Memory B cell (primary cell): ENCODE measurements around the gene ASCC1.
A peak's percentile ranks its signal among the peaks of the same experiment; 100 is the strongest.
"Not testable (repeated sequence)": the region's sequence is repeated elsewhere in the genome, so short reads cannot be mapped to it uniquely, and the experiment has no call there.

Experiments used
- ATAC-seq: fragments of 150-1000 bp; cut with Tn5 transposase; 2 replicates; pipeline ENCODE4 v1.10.0; 2021; ENCODE audit warnings: low read depth, mild to moderate bottlenecking, moderate library complexity
- DNase-seq, 2 donors: peaks; one replicate each; pipeline ENCODE4 v3.0.0; 2022; ENCODE audit warnings: low spot score in 2 of 2
- H3K27ac Mint-ChIP-seq: one replicate; pipeline ENCODE4 v1.8.0; 2022; ENCODE audit warnings: mild to moderate bottlenecking, moderate library complexity, mixed read lengths
- H3K27me3 Mint-ChIP-seq: one replicate; pipeline ENCODE4 v1.8.0; 2022; ENCODE audit warnings: mixed read lengths
- H3K36me3 Mint-ChIP-seq: one replicate; pipeline ENCODE4 v1.8.0; 2022; ENCODE audit warnings: mild to moderate bottlenecking, mixed read lengths
- H3K4me1 Mint-ChIP-seq: one replicate; pipeline ENCODE4 v1.8.0; 2022; ENCODE audit warnings: mixed read lengths
- H3K4me3 Mint-ChIP-seq: one replicate; pipeline ENCODE4 v1.8.0; 2022; ENCODE audit warnings: mild to moderate bottlenecking, moderate library complexity, mixed read lengths
- H3K9me3 Mint-ChIP-seq: one replicate; pipeline ENCODE4 v1.8.0; 2022; ENCODE audit warnings: mixed read lengths

ASCC1 gene

GRCh38 chr10:72254813-72255568, 38.9 kb upstream of the ASCC1 start:
- H3K4me1 Mint-ChIP-seq, result peaks cover 50% of the 10 kb centered on the region

GRCh38 chr10:72253578-72253977, 37.5 kb upstream of the ASCC1 start:
- no peaks in the 10 kb centered on the region for H3K9me3 Mint-ChIP-seq
- peaks cover 49% of the 10 kb centered on the region for H3K4me1 Mint-ChIP-seq
- DNase-seq (no peak), ATAC-seq (no peak)
- peak overlapping the region; percentile 50 for H3K27ac Mint-ChIP-seq
- H3K27me3 Mint-ChIP-seq, result no peaks in the 10 kb centered on the region
- H3K36me3 Mint-ChIP-seq, result no peaks in the 10 kb centered on the region
- H3K4me3 Mint-ChIP-seq, result no peak overlapping the region

More at GRCh38 chr10:72254813-72255568, 38.9 kb upstream of the ASCC1 start:
- ATAC-seq (peak; percentile 31), DNase-seq (no peak)
- Mint-ChIP-seq H3K27ac (peak overlapping the region; percentile 21), H3K9me3 (no peaks in the 10 kb centered on the region), H3K4me3 (peak overlapping the region; percentile 44), H3K36me3 (no peaks in the 10 kb centered on the region), H3K27me3 (no peaks in the 10 kb centered on the region)

GRCh38 chr10:72252972-72253371, 36.9 kb upstream of the ASCC1 start:
- no peaks in the 10 kb centered on the region for H3K36me3 Mint-ChIP-seq
- ATAC-seq, result no peak
- H3K4me3 Mint-ChIP-seq, result no peak overlapping the region
- peaks cover 53% of the 10 kb centered on the region for H3K4me1 Mint-ChIP-seq
- H3K9me3 Mint-ChIP-seq, result no peaks in the 10 kb centered on the region
- no peak for DNase-seq
- peak overlapping the region; percentile 50 for H3K27ac Mint-ChIP-seq
- H3K27me3 Mint-ChIP-seq, result no peaks in the 10 kb centered on the region

GRCh38 chr10:72251635-72252034, 35.6 kb upstream of the ASCC1 start:
- H3K27ac Mint-ChIP-seq, result no peak overlapping the region

GRCh38 chr10:72250666-72251065, 34.6 kb upstream of the ASCC1 start:
- no peak for DNase-seq
- no peak overlapping the region for H3K27ac Mint-ChIP-seq
- no peaks in the 10 kb centered on the region for H3K27me3 Mint-ChIP-seq
- no peaks in the 10 kb centered on the region for H3K9me3 Mint-ChIP-seq
- ATAC-seq, result no peak
- peaks cover 55% of the 10 kb centered on the region for H3K4me1 Mint-ChIP-seq
- H3K4me3 Mint-ChIP-seq, result peak overlapping the region; percentile 12
- no peaks in the 10 kb centered on the region for H3K36me3 Mint-ChIP-seq

More at GRCh38 chr10:72251635-72252034, 35.6 kb upstream of the ASCC1 start:
- Mint-ChIP-seq H3K9me3 (no peaks in the 10 kb centered on the region), H3K27me3 (no peaks in the 10 kb centered on the region), H3K4me1 (peaks cover 54% of the 10 kb centered on the region), H3K36me3 (no peaks in the 10 kb centered on the region), H3K4me3 (no peak overlapping the region)
- ATAC-seq (no peak), DNase-seq (no peak)

- H3K36me3 Mint-ChIP-seq, DNase-seq, H3K9me3 Mint-ChIP-seq, H3K27me3 Mint-ChIP-seq: not testable (repeated sequence)
- peak; percentile 16 for ATAC-seq
- Mint-ChIP-seq H3K4me3 (peak overlapping the region; percentile 81), H3K27ac (peak overlapping the region; percentile 86), H3K4me1 (peaks cover 52% of the 10 kb centered on the region)
These were observed 33.2 kb upstream of the ASCC1 start for GRCh38 chr10:72249176-72249862.

- no peaks in the 10 kb centered on the region for H3K36me3 Mint-ChIP-seq
- H3K27ac Mint-ChIP-seq, result peak overlapping the region; percentile 86
- DNase-seq (peak; percentile 42 to 55), ATAC-seq (peak; percentile 89)
- H3K4me3 Mint-ChIP-seq, result peak overlapping the region; percentile 81
- peaks cover 55% of the 10 kb centered on the region for H3K4me1 Mint-ChIP-seq
- no peaks in the 10 kb centered on the region for H3K9me3 Mint-ChIP-seq
- H3K27me3 Mint-ChIP-seq, result no peaks in the 10 kb centered on the region
These were observed 32.5 kb upstream of the ASCC1 start for GRCh38 chr10:72248468-72249151.

GRCh38 chr10:72245949-72246525, 30.0 kb upstream of the ASCC1 start:
- Mint-ChIP-seq H3K27ac (no peak overlapping the region), H3K4me3 (no peak overlapping the region), H3K36me3 (no peaks in the 10 kb centered on the region), H3K9me3 (no peaks in the 10 kb centered on the region), H3K27me3 (no peaks in the 10 kb centered on the region), H3K4me1 (peaks cover 57% of the 10 kb centered on the region)
- DNase-seq, result no peak
- no peak for ATAC-seq

GRCh38 chr10:72244573-72245038, 28.5 kb upstream of the ASCC1 start:
- no peaks in the 10 kb centered on the region for H3K9me3 Mint-ChIP-seq
- no peak overlapping the region for H3K4me3 Mint-ChIP-seq
- DNase-seq (no peak), ATAC-seq (no peak)
- no peaks in the 10 kb centered on the region for H3K27me3 Mint-ChIP-seq
- peak overlapping the region; percentile 62 for H3K27ac Mint-ChIP-seq
- no peaks in the 10 kb centered on the region for H3K36me3 Mint-ChIP-seq
- peaks cover 53% of the 10 kb centered on the region for H3K4me1 Mint-ChIP-seq

GRCh38 chr10:72243822-72244437, 27.9 kb upstream of the ASCC1 start:
- Mint-ChIP-seq H3K4me1 (peaks cover 53% of the 10 kb centered on the region), H3K4me3 (no peak overlapping the region), H3K36me3 (no peaks in the 10 kb centered on the region), H3K27ac (peak overlapping the region; percentile 62), H3K9me3 (no peaks in the 10 kb centered on the region), H3K27me3 (no peaks in the 10 kb centered on the region)
- ATAC-seq, result no peak
- DNase-seq, result no peak

GRCh38 chr10:72242675-72243074, 26.6 kb upstream of the ASCC1 start:
- Mint-ChIP-seq H3K27ac (peak overlapping the region; percentile 69), H3K4me1 (peaks cover 44% of the 10 kb centered on the region), H3K9me3 (no peaks in the 10 kb centered on the region), H3K27me3 (no peaks in the 10 kb centered on the region), H3K36me3 (no peaks in the 10 kb centered on the region), H3K4me3 (no peak overlapping the region)
- DNase-seq (no peak), ATAC-seq (no peak)

GRCh38 chr10:72241691-72242252, 25.7 kb upstream of the ASCC1 start:
- H3K9me3 Mint-ChIP-seq, result no peaks in the 10 kb centered on the region
- no peaks in the 10 kb centered on the region for H3K27me3 Mint-ChIP-seq
- DNase-seq (no peak), ATAC-seq (no peak)
- H3K36me3 Mint-ChIP-seq, result peaks cover 3% of the 10 kb centered on the region
- H3K4me3 Mint-ChIP-seq, result peak overlapping the region; percentile 28
- peaks cover 41% of the 10 kb centered on the region for H3K4me1 Mint-ChIP-seq
- no peak overlapping the region for H3K27ac Mint-ChIP-seq

- Mint-ChIP-seq H3K27me3 (no peaks in the 10 kb centered on the region), H3K4me3 (no peak overlapping the region), H3K27ac (no peak overlapping the region), H3K9me3 (no peaks in the 10 kb centered on the region), H3K36me3 (peaks cover 8% of the 10 kb centered on the region), H3K4me1 (peaks cover 36% of the 10 kb centered on the region)
- DNase-seq, result no peak
- ATAC-seq, result no peak
These were observed 24.3 kb upstream of the ASCC1 start for GRCh38 chr10:72240371-72240770.
